ENCODE data around the gene PRRG2. TPM values are rescaled to one million over a fixed set of nuclear protein-coding genes. Genes with fewer than 3 reads are reported as not detected.

PRRG2 gene
- total and polyA plus RNA-seq, 3 donors from 2014 or later: 0.71 to 3.0 (median 1.9) TPM

GRCh38 chr19:49538643-49539042 lies 42.5 kb upstream of the PRRG2 start:
- intact Hi-C loops (cut with DNase I; ENCODE audit: low total_unique reads): no loop called here
- WGBS, 2 donors: 82 to 88% methylated on average over 5 of the region's 5 CpGs

GRCh38 chr19:49539192-49539952 lies 41.7 kb upstream of the PRRG2 start:
- Histone ChIP-seq H3K4me3 (no peak overlapping the region), H3K27me3 (no peaks in the 10 kb centered on the region), H3K9me3 (no peaks in the 10 kb centered on the region), H3K4me1 (no peaks in the 10 kb centered on the region), H3K27ac (no peak overlapping the region), H3K36me3 (ENCODE audit: low read depth, missing control alignments) (no peaks in the 10 kb centered on the region)
- WGBS, 2 donors: 91 to 95% methylated on average over 11 to 13 of the region's 13 CpGs
- TF ChIP-seq POLR2A (IDR thresholded peaks at IDR 0.05) (no peak), CTCF (IDR thresholded peaks at IDR 0.05) (no peak)
- no peak for DNase-seq
- intact Hi-C loops (cut with DNase I; ENCODE audit: low total_unique reads): no loop called here

More at GRCh38 chr19:49538643-49539042, 42.5 kb upstream of the PRRG2 start:
- Histone ChIP-seq H3K4me1 (no peaks in the 10 kb centered on the region), H3K27ac (no peak overlapping the region), H3K4me3 (no peak overlapping the region), H3K9me3 (no peaks in the 10 kb centered on the region), H3K36me3 (ENCODE audit: low read depth, missing control alignments) (no peaks in the 10 kb centered on the region), H3K27me3 (no peaks in the 10 kb centered on the region)
- DNase-seq: no peak
- no peak for TF ChIP-seq CTCF (IDR thresholded peaks at IDR 0.05)
- no peak for TF ChIP-seq POLR2A (IDR thresholded peaks at IDR 0.05)

- no peak for DNase-seq
- no peaks in the 10 kb centered on the region for H3K9me3 ChIP-seq
- no peak for TF ChIP-seq CTCF (IDR thresholded peaks at IDR 0.05)
These were observed 39.2 kb upstream of the PRRG2 start for GRCh38 chr19:49541914-49542313.

GRCh38 chr19:49542446-49542845 lies 38.7 kb upstream of the PRRG2 start:
- H3K36me3 ChIP-seq (ENCODE audit: low read depth, missing control alignments): no peaks in the 10 kb centered on the region
- peaks cover 5% of the 10 kb centered on the region for H3K4me1 ChIP-seq
- H3K27me3 ChIP-seq: no peaks in the 10 kb centered on the region
- no peaks in the 10 kb centered on the region for H3K9me3 ChIP-seq
- no peak for DNase-seq
- H3K4me3 ChIP-seq: no peak overlapping the region
- intact Hi-C loops (cut with DNase I; ENCODE audit: low total_unique reads): no loop called here
- H3K27ac ChIP-seq: no peak overlapping the region
- 89 to 94% methylated on average over 9 to 16 of the region's 16 CpGs for WGBS, 2 donors
- TF ChIP-seq CTCF (IDR thresholded peaks at IDR 0.05) (no peak), POLR2A (IDR thresholded peaks at IDR 0.05) (no peak)

More at GRCh38 chr19:49541914-49542313, 39.2 kb upstream of the PRRG2 start:
- Histone ChIP-seq H3K36me3 (ENCODE audit: low read depth, missing control alignments) (no peaks in the 10 kb centered on the region), H3K27me3 (no peaks in the 10 kb centered on the region), H3K4me1 (peaks cover 1% of the 10 kb centered on the region), H3K4me3 (no peak overlapping the region), H3K27ac (no peak overlapping the region)
- WGBS, 2 donors: 88 to 93% methylated on average over 6 of the region's 6 CpGs
- intact Hi-C loops (cut with DNase I; ENCODE audit: low total_unique reads): no loop called here

DNA sequence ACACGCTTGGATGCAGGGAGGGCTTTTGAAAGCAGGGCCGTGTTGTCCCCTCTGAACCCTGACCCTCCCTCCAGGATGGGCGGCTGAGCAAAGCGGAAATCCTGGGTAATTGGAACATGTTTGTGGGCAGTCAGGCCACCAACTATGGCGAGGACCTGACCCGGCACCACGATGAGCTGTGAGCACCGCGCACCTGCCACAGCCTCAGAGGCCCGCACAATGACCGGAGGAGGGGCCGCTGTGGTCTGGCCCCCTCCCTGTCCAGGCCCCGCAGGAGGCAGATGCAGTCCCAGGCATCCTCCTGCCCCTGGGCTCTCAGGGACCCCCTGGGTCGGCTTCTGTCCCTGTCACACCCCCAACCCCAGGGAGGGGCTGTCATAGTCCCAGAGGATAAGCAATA lies 38.1 kb upstream of the PRRG2 start:
- H3K4me1 ChIP-seq: peaks cover 5% of the 10 kb centered on the region
- H3K4me3 ChIP-seq: no peak overlapping the region
- TF ChIP-seq POLR2A (IDR thresholded peaks at IDR 0.05) (no peak), CTCF (IDR thresholded peaks at IDR 0.05) (no peak)
- 90 to 91% methylated on average over 13 to 14 of the region's 14 CpGs for WGBS, 2 donors
- H3K36me3 ChIP-seq (ENCODE audit: low read depth, missing control alignments): no peaks in the 10 kb centered on the region
- DNase-seq: no peak
- H3K27me3 ChIP-seq: no peaks in the 10 kb centered on the region
- intact Hi-C loops (cut with DNase I; ENCODE audit: low total_unique reads): no loop called here
- H3K27ac ChIP-seq: no peak overlapping the region
- H3K9me3 ChIP-seq: no peaks in the 10 kb centered on the region

All from testis (tissue), 3 donors.